Right cardiac atrium (tissue), 5 donors: Measurements from ENCODE around the gene BRINP3. TPM values are rescaled to one million over a fixed set of nuclear protein-coding genes. Genes with fewer than 3 reads are reported as not detected.

Experiments
- ATAC-seq, 2 donors: fragments of 200-7000 bp; cut with Tn5 transposase; one replicate each; pipeline versions ENCODE4 v1.8.0 to v1.9.1; 2020; ENCODE audit warnings: moderate library complexity in 2 of 2, mild to moderate bottlenecking in 1 of 2
- DNase-seq, 3 donors: peaks; one replicate each; pipeline ENCODE4 v3.0.0-alpha.2; 2020
- H3K27ac ChIP-seq: one replicate; pipeline ENCODE4 v1.5.1; 2013; ENCODE audit warnings: mild to moderate bottlenecking, low read length, control low read depth, moderate library complexity
- H3K27me3 ChIP-seq: one replicate; pipeline ENCODE4 v1.6.1; 2013; ENCODE audit not compliant: control insufficient read depth, insufficient read depth
- H3K4me1 ChIP-seq: one replicate; pipeline ENCODE4 v1.6.1; 2013; ENCODE audit warnings: low read length; ENCODE audit not compliant: control insufficient read depth, insufficient read depth
- H3K4me3 ChIP-seq: one replicate; pipeline ENCODE4 v1.5.1; 2013; ENCODE audit warnings: low read length, control low read depth
- H3K9me3 ChIP-seq: one replicate; pipeline ENCODE4 v1.6.1; 2013; ENCODE audit warnings: low read length; ENCODE audit not compliant: control insufficient read depth
- WGBS: extraction: QIAGEN DNeasy Blood & Tissue Kit; methylation state at CpG from one replicate; pipeline ENCODE4 v1.1.7; 2013; 5-methylcytosine and 5-hydroxymethylcytosine counted together
- intact Hi-C, 4 donors: fragments of 100-400 bp; cut with DNase I; formaldehyde crosslinking; loops; one replicate each; pipeline versions ENCODE4 v1.11.0 to v1.14.0; 2022 to 2023
- polyA plus RNA-seq: library from polyadenylated mRNA; stranded (reverse); fragments of 200-250 nt; gene quantifications from one replicate; pipeline ENCODE4 v1.2.3, GENCODE V29; 2013
- total RNA-seq, 4 donors: library from RNA; stranded (reverse); fragmentation: NEBNext Ultra II Directional; extraction: Animal tissue kit (Norgen Biotek cat#: 25700); gene quantifications; one replicate each; pipeline ENCODE4 v1.2.1, GENCODE V29; 2021
- donor health status: healthy with polysubstance abuse.
- donor health status: DM: no; HTN: yes; CAD: no.
- donor health status: DM: no; HTN: no; CAD: no.
- donor health status: DM: no; HTN: yes; CAD: no; lungs with severe emphysema.
- donor health status: DM: yes; HTN: yes; CAD: no.

BRINP3 gene
- total and polyA plus RNA-seq, 5 donors = 3.6 to 27.0 (median 14.2) TPM

GRCh38 chr1:190192627-190193026 lies 285.0 kb downstream of the BRINP3 start:
- WGBS = 58% methylated on average over 2 of the region's 2 CpGs
- Histone ChIP-seq H3K9me3 (no peaks in the 10 kb centered on the region), H3K4me1 (no peaks in the 10 kb centered on the region), H3K27ac (no peak overlapping the region), H3K4me3 (no peak overlapping the region), H3K27me3 (no peaks in the 10 kb centered on the region)
- ATAC-seq = no peak
- intact Hi-C loops = no loop called here
- no peak for DNase-seq

- DNase-seq (no peak), ATAC-seq (no peak)
- H3K4me1 ChIP-seq = no peaks in the 10 kb centered on the region
- intact Hi-C loops = no loop called here
- no peak overlapping the region for H3K27ac ChIP-seq
- 34% methylated on average over 1 of the region's 1 CpG for WGBS
- H3K4me3 ChIP-seq = no peak overlapping the region
- H3K9me3 ChIP-seq = no peaks in the 10 kb centered on the region
- no peaks in the 10 kb centered on the region for H3K27me3 ChIP-seq
These were observed 294.1 kb downstream of the BRINP3 start for GRCh38 chr1:190183588-190183987.

DNA sequence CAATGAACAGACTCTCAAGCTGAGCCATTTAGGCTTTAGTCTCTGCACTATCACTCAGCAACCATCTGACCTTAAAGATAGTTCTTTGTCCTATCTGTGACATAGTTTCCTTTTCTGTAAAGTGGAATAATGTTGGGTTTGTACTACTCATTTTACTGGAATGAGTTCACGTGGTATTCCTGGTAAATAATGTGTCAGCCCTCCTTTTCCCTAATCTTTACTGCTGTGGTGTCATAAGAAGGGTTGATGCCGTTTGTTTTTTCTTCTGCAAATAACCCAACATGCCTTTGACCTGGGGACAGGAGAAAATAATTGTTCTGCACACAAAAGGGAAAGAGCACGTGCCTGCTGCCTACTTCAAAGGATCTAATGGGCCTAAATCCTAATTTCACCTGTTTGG lies 297.8 kb downstream of the BRINP3 start:
- ATAC-seq (no peak), DNase-seq (no peak)
- 55% methylated on average over 3 of the region's 3 CpGs for WGBS
- H3K27me3 ChIP-seq = no peaks in the 10 kb centered on the region
- intact Hi-C loops = no loop called here
- no peaks in the 10 kb centered on the region for H3K9me3 ChIP-seq
- no peak overlapping the region for H3K4me3 ChIP-seq
- H3K27ac ChIP-seq = no peak overlapping the region
- H3K4me1 ChIP-seq = no peaks in the 10 kb centered on the region

- 79% methylated on average over 2 of the region's 2 CpGs for WGBS
- no peak for ATAC-seq
- intact Hi-C loops = no loop called here
- Histone ChIP-seq H3K27ac (no peak overlapping the region), H3K9me3 (no peaks in the 10 kb centered on the region), H3K4me1 (no peaks in the 10 kb centered on the region), H3K27me3 (no peaks in the 10 kb centered on the region), H3K4me3 (no peak overlapping the region)
- DNase-seq = no peak
These were observed 298.8 kb downstream of the BRINP3 start for GRCh38 chr1:190178827-190179226.

DNA sequence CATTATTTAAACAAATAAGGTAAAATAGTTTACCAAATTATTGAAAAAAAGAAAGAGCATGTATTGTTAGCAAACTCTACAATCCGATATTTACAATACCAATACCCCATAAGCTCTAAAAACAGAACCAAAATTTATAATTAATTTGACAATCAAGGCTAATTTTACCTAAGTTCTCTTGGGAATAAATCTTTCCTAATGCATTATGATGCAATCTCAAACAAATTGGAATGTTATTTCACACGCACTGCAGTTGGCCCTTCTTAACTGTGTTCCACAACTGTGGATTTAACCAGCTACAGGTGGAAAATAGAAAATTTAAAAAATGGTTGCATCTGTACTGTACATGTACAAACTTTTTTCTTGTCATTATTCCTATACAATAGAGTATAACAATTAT lies 300.1 kb downstream of the BRINP3 start:
- Histone ChIP-seq H3K4me3 (no peak overlapping the region), H3K27ac (no peak overlapping the region), H3K4me1 (no peaks in the 10 kb centered on the region), H3K9me3 (no peaks in the 10 kb centered on the region), H3K27me3 (no peaks in the 10 kb centered on the region)
- no peak for DNase-seq
- intact Hi-C loops = no loop called here
- no peak for ATAC-seq
- WGBS = 82% methylated on average over 2 of the region's 2 CpGs

DNA sequence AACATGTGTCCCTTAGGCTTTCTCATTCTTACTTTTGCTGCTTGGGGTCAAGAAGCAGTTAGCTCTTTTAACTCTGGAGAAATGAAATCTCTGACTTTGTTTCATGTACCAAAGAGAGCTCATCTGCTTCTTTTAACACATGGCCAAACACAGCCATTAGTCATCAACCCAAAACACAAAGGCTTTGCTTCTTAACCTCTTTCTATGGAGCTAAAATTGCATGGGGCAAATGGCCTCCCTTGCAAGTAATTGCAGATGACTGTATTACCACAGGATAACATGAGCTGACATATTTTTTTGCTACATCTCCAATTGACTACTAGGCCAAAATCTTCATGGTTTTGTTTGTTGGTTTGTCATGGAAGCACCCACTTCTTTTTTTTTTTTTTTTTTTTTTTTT lies 300.9 kb downstream of the BRINP3 start:
- H3K4me1 ChIP-seq = no peaks in the 10 kb centered on the region
- DNase-seq (no peak), ATAC-seq (no peak)
- no peaks in the 10 kb centered on the region for H3K27me3 ChIP-seq
- H3K4me3 ChIP-seq = no peak overlapping the region
- intact Hi-C loops = no loop called here
- H3K27ac ChIP-seq = no peak overlapping the region
- no peaks in the 10 kb centered on the region for H3K9me3 ChIP-seq

DNA sequence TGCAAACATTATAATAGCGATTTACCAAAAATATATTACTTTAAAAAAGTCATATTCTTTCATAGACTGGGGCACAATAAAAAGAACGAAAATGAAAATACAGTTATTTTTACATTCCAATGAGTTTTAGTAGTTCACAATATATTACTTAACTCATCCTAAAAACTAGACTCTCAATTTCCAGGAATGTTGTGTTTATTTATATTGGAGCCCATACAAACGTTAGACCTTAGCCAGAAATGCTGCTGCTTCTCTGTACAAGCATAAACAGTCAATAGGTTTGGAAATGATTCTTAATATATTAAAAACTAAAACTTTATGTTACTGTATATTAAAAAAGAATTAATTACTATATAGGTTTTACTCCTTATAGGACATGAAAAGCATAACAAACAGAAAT lies 302.3 kb downstream of the BRINP3 start:
- no peak for ATAC-seq
- Histone ChIP-seq H3K27ac (no peak overlapping the region), H3K27me3 (no peaks in the 10 kb centered on the region), H3K4me1 (no peaks in the 10 kb centered on the region), H3K4me3 (no peak overlapping the region), H3K9me3 (no peaks in the 10 kb centered on the region)
- intact Hi-C loops = no loop called here
- DNase-seq = no peak
- WGBS = 51% methylated on average over 3 of the region's 3 CpGs

DNA sequence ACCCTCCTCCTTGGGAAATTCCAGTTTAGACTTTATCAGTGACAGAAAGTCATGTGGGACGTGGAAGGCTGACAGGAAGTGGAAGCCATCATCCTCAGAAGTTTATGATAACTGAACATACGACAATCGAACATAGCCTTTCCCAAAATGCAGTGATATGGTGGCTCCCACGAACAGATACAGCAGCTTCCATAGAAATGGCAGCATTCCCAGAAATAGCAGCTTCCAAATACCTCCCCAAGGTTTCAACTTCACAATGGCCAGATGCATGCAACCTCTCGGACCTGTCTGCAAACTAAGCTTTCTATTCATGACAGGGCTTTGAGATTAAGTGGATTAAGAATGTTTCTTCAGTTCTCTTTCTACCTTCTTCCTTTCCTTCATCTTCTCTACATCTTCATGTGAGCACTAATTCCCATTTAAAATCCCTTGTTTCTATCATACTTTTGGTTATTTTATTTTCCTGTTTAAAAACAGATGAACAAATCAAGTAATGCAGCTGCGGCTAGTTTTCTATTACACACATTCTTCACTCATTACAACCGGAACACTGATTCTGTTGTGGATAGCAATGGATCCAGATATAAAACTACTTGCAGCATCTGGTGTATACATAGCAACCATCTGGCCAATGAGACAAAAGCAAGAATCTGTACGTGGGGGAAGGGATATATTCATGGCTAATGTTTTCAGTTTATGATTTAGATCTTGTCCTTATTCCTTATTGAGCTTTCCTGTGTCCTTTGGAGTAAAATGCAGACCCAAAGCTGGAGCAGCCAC lies 304.8 kb downstream of the BRINP3 start:
- WGBS = 37% methylated on average over 8 of the region's 8 CpGs
- H3K4me1 ChIP-seq = no peaks in the 10 kb centered on the region
- no peaks in the 10 kb centered on the region for H3K9me3 ChIP-seq

GRCh38 chr1:190170321-190170720 lies 307.3 kb downstream of the BRINP3 start:
- Histone ChIP-seq H3K4me1 (no peaks in the 10 kb centered on the region), H3K27me3 (no peaks in the 10 kb centered on the region), H3K9me3 (no peaks in the 10 kb centered on the region), H3K27ac (no peak overlapping the region), H3K4me3 (no peak overlapping the region)
- ATAC-seq (no peak), DNase-seq (no peak)
- WGBS = 82% methylated on average over 3 of the region's 3 CpGs
- intact Hi-C loops = no loop called here

More for the DNA sequence above, 304.8 kb downstream of the BRINP3 start:
- DNase-seq = no peak
- ATAC-seq = no peak
- intact Hi-C loops = no loop called here
- no peak overlapping the region for H3K27ac ChIP-seq
- H3K4me3 ChIP-seq = no peak overlapping the region
- no peaks in the 10 kb centered on the region for H3K27me3 ChIP-seq

DNA sequence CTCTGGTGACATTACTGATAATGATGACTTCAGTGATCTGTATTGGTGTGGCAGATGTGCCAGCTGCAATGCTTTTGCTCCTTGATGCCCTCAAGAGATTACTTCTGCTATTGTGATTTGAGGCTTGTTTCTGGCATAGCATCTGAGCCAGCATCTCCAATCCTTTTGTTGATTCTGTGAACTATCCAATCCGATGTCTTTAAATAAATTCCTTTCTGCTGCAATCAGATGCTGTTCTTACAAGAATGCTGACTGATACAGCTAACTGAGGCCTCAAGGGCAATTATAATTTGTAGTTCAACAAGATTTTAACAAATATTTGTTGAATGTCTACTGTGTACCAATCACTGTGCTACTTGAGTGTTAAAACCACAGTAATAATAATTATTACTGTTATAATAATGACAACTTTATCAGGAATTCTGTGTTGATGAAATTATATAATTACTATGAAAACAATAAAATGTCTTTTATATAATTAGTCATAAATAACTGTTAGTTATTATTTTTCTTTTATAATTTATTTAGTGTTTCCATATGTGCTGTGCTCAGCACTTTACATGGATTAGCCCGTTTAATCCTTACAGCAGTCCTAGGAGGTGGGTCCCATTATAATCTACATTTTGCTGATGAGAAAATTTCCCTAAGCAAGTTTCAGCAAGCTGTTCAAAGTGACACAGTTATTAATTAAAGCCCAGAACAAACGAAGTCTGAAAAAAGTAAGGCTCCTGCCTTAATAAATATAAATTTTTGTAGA lies 308.2 kb downstream of the BRINP3 start:
- H3K9me3 ChIP-seq = no peaks in the 10 kb centered on the region
- no peaks in the 10 kb centered on the region for H3K27me3 ChIP-seq
- no peaks in the 10 kb centered on the region for H3K4me1 ChIP-seq
- DNase-seq = no peak
- intact Hi-C loops = no loop called here
- WGBS = 65% methylated on average over 3 of the region's 3 CpGs
- ATAC-seq = no peak
- no peak overlapping the region for H3K27ac ChIP-seq
- no peak overlapping the region for H3K4me3 ChIP-seq

DNA sequence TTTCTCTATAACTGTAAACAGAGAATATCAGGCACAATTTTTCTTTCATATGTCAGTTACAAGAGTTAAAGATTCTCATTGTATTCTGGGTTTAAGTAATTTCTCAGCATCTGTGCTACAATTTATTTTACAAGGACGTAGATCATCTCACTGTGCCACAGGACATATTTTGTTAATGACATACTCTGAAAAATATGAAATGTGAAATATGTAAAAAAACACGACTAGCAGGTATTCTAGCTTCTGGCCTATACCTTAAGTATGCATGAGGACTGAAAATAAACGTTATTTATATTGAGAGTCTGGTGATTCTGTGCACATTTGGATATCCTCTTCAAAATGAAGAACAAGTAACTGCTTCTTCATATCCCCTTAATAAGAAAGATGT lies 308.8 kb downstream of the BRINP3 start:
- H3K9me3 ChIP-seq = no peaks in the 10 kb centered on the region
- no peak for DNase-seq
- intact Hi-C loops = no loop called here
- ATAC-seq = no peak
- H3K27me3 ChIP-seq = no peaks in the 10 kb centered on the region
- 43% methylated on average over 3 of the region's 3 CpGs for WGBS
- no peaks in the 10 kb centered on the region for H3K4me1 ChIP-seq
- no peak overlapping the region for H3K27ac ChIP-seq
- H3K4me3 ChIP-seq = no peak overlapping the region
